HEK293 (cell line): ENCODE results near the gene MKRN2.

Experiments used
- CTCF ChIA-PET: fragments of 350-600 bp; formaldehyde crosslinking; extraction: SDS; loops from one replicate; lab custom pipeline; 2021; ENCODE audit warnings: antibody characterized with exemption; lab: Yijun Ruan, JAX
- POLR2A ChIA-PET: fragments of 300-600 bp; formaldehyde crosslinking; extraction: SDS; loops from one replicate; lab custom pipeline; 2020; ENCODE audit warnings: antibody characterized with exemption, inconsistent platforms; lab: Yijun Ruan, JAX
- H3K27ac ChIP-seq: fragments of 200-500 bp; sonication (Bioruptor generic); 2 replicates; pipeline ENCODE4 v1.5.1; 2014; ENCODE audit warnings: low read depth, low read length, control low read depth, inconsistent platforms; ENCODE audit errors: extremely low read depth
- H3K36me3 ChIP-seq, 2 experiments: fragments of 200-500 bp in 1 of 2; sonication (Bioruptor generic) in 1 of 2; 1 replicate in 1 of 2; 2 replicates in 1 of 2; pipeline ENCODE4 v1.5.1; 2014 to 2017; ENCODE audit warnings: inconsistent platforms in 2 of 2, low read length in 2 of 2; ENCODE audit not compliant: control insufficient read depth in 2 of 2, insufficient read depth in 1 of 2
- H3K4me1 ChIP-seq: fragments of 200-500 bp; sonication (Bioruptor generic); 2 replicates; pipeline ENCODE4 v1.5.1; 2014; ENCODE audit warnings: mild to moderate bottlenecking, low read length, inconsistent platforms; ENCODE audit not compliant: control insufficient read depth, insufficient read depth
- H3K4me3 ChIP-seq: 2 replicates; pipeline ENCODE4 v1.5.1; 2011; ENCODE audit warnings: low read depth, mild to moderate bottlenecking, control low read depth, low read length, moderate library complexity
- H3K9me3 ChIP-seq: fragments of 200-500 bp; sonication (Bioruptor generic); 2 replicates; pipeline ENCODE4 v1.5.1; 2014; ENCODE audit warnings: low read depth, low read length, inconsistent platforms; ENCODE audit not compliant: control insufficient read depth, insufficient read depth
- BCL11B ChIP-seq: fragments of 450-650 bp; formaldehyde crosslinking; IDR thresholded peaks from 2 replicates; pipeline ENCODE4 v1.5.1; 2016; ENCODE audit warnings: low read depth, missing biosample characterization, missing genetic modification characterization
- GLI2 ChIP-seq: fragments of 450-650 bp; formaldehyde crosslinking; IDR thresholded peaks from 2 replicates; pipeline ENCODE4; 2017; ENCODE audit warnings: missing biosample characterization, missing genetic modification characterization, low read depth, borderline replicate concordance
- KLF17 ChIP-seq: fragments of 450-650 bp; formaldehyde crosslinking; IDR thresholded peaks from 2 replicates; pipeline ENCODE4 v1.5.1; 2016; ENCODE audit warnings: missing biosample characterization, missing genetic modification characterization
- KLF7 ChIP-seq: fragments of 450-650 bp; formaldehyde crosslinking; IDR thresholded peaks from 2 replicates; pipeline ENCODE4 v1.5.1; 2016; ENCODE audit warnings: missing biosample characterization, missing genetic modification characterization, borderline replicate concordance
- KLF8 ChIP-seq: fragments of 450-650 bp; formaldehyde crosslinking; IDR thresholded peaks from 2 replicates; pipeline ENCODE4 v1.5.1; 2016; ENCODE audit warnings: missing biosample characterization, missing genetic modification characterization
- REST ChIP-seq: fragments of 450-650 bp; formaldehyde crosslinking; IDR thresholded peaks from 2 replicates; pipeline ENCODE4 v1.5.1; 2016; ENCODE audit warnings: missing biosample characterization, missing genetic modification characterization
- TCF7L2 ChIP-seq: IDR thresholded peaks from 2 replicates; pipeline ENCODE4 v1.6.1; 2011; ENCODE audit warnings: low read depth, mild to moderate bottlenecking, inconsistent platforms, low read length, moderate library complexity, borderline replicate concordance
- TRIM28 ChIP-seq: IDR thresholded peaks from 2 replicates; pipeline ENCODE4 v1.6.1; 2011; ENCODE audit warnings: low read length, control low read depth, borderline replicate concordance
- ZBTB11 ChIP-seq: fragments of 450-650 bp; formaldehyde crosslinking; conservative IDR thresholded peaks from 2 replicates; pipeline ENCODE4 v1.5.1; 2016; ENCODE audit warnings: low read depth, missing biosample characterization, missing genetic modification characterization
- ZBTB6 ChIP-seq: fragments of 450-650 bp; formaldehyde crosslinking; IDR thresholded peaks from 2 replicates; pipeline ENCODE4 v1.5.1; 2017; ENCODE audit warnings: missing biosample characterization, missing genetic modification characterization
- ZNF140 ChIP-seq: fragments of 450-650 bp; formaldehyde crosslinking; IDR thresholded peaks from 2 replicates; pipeline ENCODE4 v1.5.1; 2016; ENCODE audit warnings: missing biosample characterization, missing genetic modification characterization
- ZNF223 ChIP-seq: fragments of 450-650 bp; formaldehyde crosslinking; IDR thresholded peaks from 2 replicates; pipeline ENCODE4 v1.5.1; 2016; ENCODE audit warnings: missing biosample characterization, missing genetic modification characterization
- ZNF266 ChIP-seq: fragments of 450-650 bp; formaldehyde crosslinking; IDR thresholded peaks from 2 replicates; pipeline ENCODE4 v1.5.1; 2016; ENCODE audit warnings: missing biosample characterization, missing genetic modification characterization, low read depth
- ZNF324 ChIP-seq: fragments of 450-650 bp; formaldehyde crosslinking; IDR thresholded peaks from 2 replicates; pipeline ENCODE4 v1.5.1; 2016; ENCODE audit warnings: missing biosample characterization, missing genetic modification characterization
- ZNF362 ChIP-seq: fragments of 450-650 bp; formaldehyde crosslinking; IDR thresholded peaks from 2 replicates; pipeline ENCODE4 v1.5.1; 2016; ENCODE audit warnings: missing biosample characterization, missing genetic modification characterization
- ZNF404 ChIP-seq: fragments of 450-650 bp; formaldehyde crosslinking; IDR thresholded peaks from 2 replicates; pipeline ENCODE4 v1.5.1; 2017; ENCODE audit warnings: missing biosample characterization, missing genetic modification characterization
- ZNF423 ChIP-seq: fragments of 450-650 bp; formaldehyde crosslinking; IDR thresholded peaks from 2 replicates; pipeline ENCODE4 v1.5.1; 2016; ENCODE audit warnings: missing biosample characterization, missing genetic modification characterization
- ZNF544 ChIP-seq: fragments of 450-650 bp; formaldehyde crosslinking; IDR thresholded peaks from 2 replicates; pipeline ENCODE4 v1.5.0; 2017; ENCODE audit warnings: missing biosample characterization, missing genetic modification characterization
- ZNF654 ChIP-seq: fragments of 450-650 bp; formaldehyde crosslinking; IDR thresholded peaks from 2 replicates; pipeline ENCODE4 v1.5.1; 2016; ENCODE audit warnings: low read depth, missing biosample characterization, missing genetic modification characterization
- ZNF670 ChIP-seq: fragments of 450-650 bp; formaldehyde crosslinking; IDR thresholded peaks from 2 replicates; pipeline ENCODE4 v1.5.1; 2016; ENCODE audit warnings: missing biosample characterization, missing genetic modification characterization, low read depth
- ZSCAN16 ChIP-seq: fragments of 450-650 bp; formaldehyde crosslinking; IDR thresholded peaks from 2 replicates; pipeline ENCODE4 v1.5.1; 2016; ENCODE audit warnings: missing biosample characterization, missing genetic modification characterization

Gene MKRN2

GRCh38 chr3:12578742-12579141 is 21.9 kb downstream of the MKRN2 start:
- H3K27ac ChIP-seq, result no peak overlapping the region
- TF ChIP-seq KLF8 (tag by site-specific recombination) (peak; percentile 54; the same call in 1 of the 2 replicates), TRIM28 (no peak), BCL11B (no peak), ZNF324 (tag by site-specific recombination) (no peak), ZBTB11 (tag by site-specific recombination) (no peak), TCF7L2 (no peak), ZNF266 (tag by site-specific recombination) (no peak), ZNF362 (no peak), ZNF223 (tag by site-specific recombination) (no peak), ZNF654 (tag by site-specific recombination) (0 out of 2 replicates have a peak, but pooled peaks have one; percentile 16), REST (tag by site-specific recombination) (no peak), ZNF544 (tag by site-specific recombination) (no peak), KLF7 (tag by site-specific recombination) (peak; percentile 71; the same call in 1 of the 2 replicates)
- TF ChIP-seq, all 188 proteins: peak for 3
- no peaks in the 10 kb centered on the region for H3K9me3 ChIP-seq
- ChIA-PET POLR2A (interaction anchor here (0.6 to 0.7 kb wide), 3 partner anchors 80 to 1904 kb away, joined by 3 to 7 read pairs (median 3); no protein-coding TSS in a partner anchor), CTCF (interaction anchor here (0.6 to 1.2 kb wide), 8 partner anchors 8 to 263 kb away, joined by 3 to 6 read pairs (median 3); no protein-coding TSS in a partner anchor)
- H3K36me3 ChIP-seq, result peaks cover 36 to 95% of the 10 kb centered on the region in 2 experiments
- no peaks in the 10 kb centered on the region for H3K4me1 ChIP-seq
- H3K4me3 ChIP-seq, result no peak overlapping the region

- CTCF ChIA-PET, result interaction anchor here (0.7 to 1.2 kb wide), 4 partner anchors 10 to 141 kb away, joined by 3 to 5 read pairs (median 4); no protein-coding TSS in a partner anchor
- Histone ChIP-seq H3K27ac (no peak overlapping the region), H3K36me3 (peaks cover 35 to 95% of the 10 kb centered on the region in 2 experiments), H3K4me3 (no peak overlapping the region), H3K4me1 (no peaks in the 10 kb centered on the region), H3K9me3 (no peaks in the 10 kb centered on the region)
- POLR2A ChIA-PET, result no interaction called here
- TF ChIP-seq KLF17 (tag by site-specific recombination) (no peak), ZNF404 (tag by site-specific recombination) (no peak), ZNF670 (tag by site-specific recombination) (no peak), ZNF140 (tag by site-specific recombination) (no peak), ZNF423 (no peak), ZBTB6 (tag by site-specific recombination) (no peak), ZSCAN16 (tag by site-specific recombination) (no peak), GLI2 (tag by site-specific recombination) (no peak)
These were observed 22.6 kb downstream of the MKRN2 start for GRCh38 chr3:12579456-12579855.
